Endothelial cell of coronary artery (primary cell): ENCODE results near the gene CLSTN1. TPM values are rescaled to one million over a fixed set of nuclear protein-coding genes. Genes with fewer than 3 reads are reported as not detected.

Experiments used
- total RNA-seq: library from RNA; depleted of rRNA; stranded (reverse); fragments of >200 nt; gene quantifications from 2 replicates; pipeline ENCODE4 v1.2.3, GENCODE V29; 2014

Gene CLSTN1
- total RNA-seq = 71.3 and 128 TPM in 2 replicates

DNA sequence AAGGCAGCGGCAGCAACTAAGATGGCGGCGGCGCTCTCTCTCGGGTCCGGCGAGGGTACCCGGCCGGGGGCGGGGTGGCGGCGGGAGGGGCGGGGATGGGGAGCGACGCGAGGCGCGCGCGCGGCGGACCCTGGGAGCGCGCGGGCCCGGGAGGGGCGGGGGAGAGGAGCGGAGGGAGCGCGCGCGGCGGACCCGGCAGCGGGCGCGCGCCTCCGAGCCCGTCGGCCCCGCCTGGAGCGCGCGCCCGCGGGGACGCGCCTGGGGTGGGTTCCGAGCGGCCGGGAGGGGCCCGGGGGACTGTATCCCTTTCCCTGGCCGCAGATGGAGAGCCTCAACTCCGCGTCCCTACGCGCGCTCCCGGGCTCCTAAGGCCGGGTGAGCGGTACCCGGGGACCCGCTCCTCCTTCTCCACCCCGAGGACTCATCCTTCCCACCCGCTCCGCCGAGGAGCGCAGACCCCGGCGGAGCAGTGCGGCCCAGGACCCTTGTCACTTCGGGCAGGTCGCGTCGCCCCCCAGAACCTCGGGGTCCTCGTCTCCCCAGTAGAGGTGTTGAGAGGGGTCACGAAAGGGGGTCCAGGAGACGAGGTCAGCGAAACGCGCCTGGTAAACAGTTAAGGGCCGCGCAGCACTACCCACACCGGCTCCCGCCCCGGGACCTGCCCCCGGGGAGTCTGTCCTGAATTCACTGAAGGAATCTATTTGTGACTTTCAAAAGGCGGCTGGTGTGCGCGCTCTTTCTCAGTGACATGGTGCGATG, at the start of gene CLSTN1:
Gene CLSTN1 (minus strand): TSS at position 23 of the 759 bp plus-strand sequence. CDS start 232 bp downstream, outside the sequence.

Other genes starting within 250 kb of the CLSTN1 start
- gene TMEM201, start 235.1 kb downstream of the CLSTN1 start, total RNA-seq = 4.5 and 5.2 TPM in 2 replicates
- 3.6 and 4.0 TPM in 2 replicates for gene PIK3CD, start 172.2 kb downstream of the CLSTN1 start, total RNA-seq
- 49.1 and 67.2 TPM in 2 replicates for gene CTNNBIP1, start 86.3 kb upstream of the CLSTN1 start, total RNA-seq
- gene LZIC, start 119.4 kb upstream of the CLSTN1 start, total RNA-seq = 22.8 and 26.5 TPM in 2 replicates
- gene NMNAT1, start 119.5 kb upstream of the CLSTN1 start, total RNA-seq = 10.7 and 13.1 TPM in 2 replicates
- 0.28 TPM in 1 of 2 replicates, not detected in the other for gene RBP7, start 173.3 kb upstream of the CLSTN1 start, total RNA-seq
- gene UBE4B, start 209.0 kb upstream of the CLSTN1 start, total RNA-seq = 19.6 and 21.0 TPM in 2 replicates